ENCODE measurements around the gene FCF1.
A peak's percentile ranks its signal among the peaks of the same experiment; 100 is the strongest.
"Not testable (repeated sequence)": the region's sequence is repeated elsewhere in the genome, so short reads cannot be mapped to it uniquely, and the experiment has no call there.

Gene FCF1

DNA sequence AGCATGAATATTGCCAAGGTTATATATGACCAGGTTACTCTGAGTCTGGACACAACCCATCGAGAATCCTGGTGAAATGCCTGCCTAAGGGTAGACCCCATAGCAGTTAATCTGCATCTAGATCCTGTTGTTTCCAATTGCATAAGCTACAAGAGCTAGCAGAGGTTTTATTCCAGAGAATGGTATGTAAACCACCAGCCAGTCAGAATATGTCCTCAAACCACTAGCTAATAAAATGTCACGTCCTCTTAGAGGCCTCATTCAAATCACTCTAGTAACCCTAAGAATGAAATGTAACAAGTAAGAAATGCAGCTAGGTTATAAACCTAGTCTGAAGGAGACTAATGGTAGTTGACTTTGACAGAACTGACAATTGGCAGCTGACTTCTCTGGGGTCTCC lies 41.2 kb downstream of the FCF1 start:
- DNase-seq (ENCODE audit: extremely low read depth, insufficient read length) = no peak
- Histone ChIP-seq H3K36me3 (ENCODE audit: control insufficient read depth, insufficient read depth, low read length) (no peaks in the 10 kb centered on the region), H3K4me3 (replicated peaks; ENCODE audit: low read depth, low read length) (no peak overlapping the region), H3K27me3 (replicated peaks; ENCODE audit: control insufficient read depth, insufficient read depth, low read length) (no peaks in the 10 kb centered on the region)
- TF ChIP-seq, protein P1, sequence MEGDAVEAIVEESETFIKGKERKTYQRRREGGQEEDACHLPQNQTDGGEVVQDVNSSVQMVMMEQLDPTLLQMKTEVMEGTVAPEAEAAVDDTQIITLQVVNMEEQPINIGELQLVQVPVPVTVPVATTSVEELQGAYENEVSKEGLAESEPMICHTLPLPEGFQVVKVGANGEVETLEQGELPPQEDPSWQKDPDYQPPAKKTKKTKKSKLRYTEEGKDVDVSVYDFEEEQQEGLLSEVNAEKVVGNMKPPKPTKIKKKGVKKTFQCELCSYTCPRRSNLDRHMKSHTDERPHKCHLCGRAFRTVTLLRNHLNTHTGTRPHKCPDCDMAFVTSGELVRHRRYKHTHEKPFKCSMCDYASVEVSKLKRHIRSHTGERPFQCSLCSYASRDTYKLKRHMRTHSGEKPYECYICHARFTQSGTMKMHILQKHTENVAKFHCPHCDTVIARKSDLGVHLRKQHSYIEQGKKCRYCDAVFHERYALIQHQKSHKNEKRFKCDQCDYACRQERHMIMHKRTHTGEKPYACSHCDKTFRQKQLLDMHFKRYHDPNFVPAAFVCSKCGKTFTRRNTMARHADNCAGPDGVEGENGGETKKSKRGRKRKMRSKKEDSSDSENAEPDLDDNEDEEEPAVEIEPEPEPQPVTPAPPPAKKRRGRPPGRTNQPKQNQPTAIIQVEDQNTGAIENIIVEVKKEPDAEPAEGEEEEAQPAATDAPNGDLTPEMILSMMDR (IDR thresholded peaks at IDR 0.05; ENCODE audit: insufficient read depth, low read length, poor library complexity, severe bottlenecking) = no peak

DNA sequence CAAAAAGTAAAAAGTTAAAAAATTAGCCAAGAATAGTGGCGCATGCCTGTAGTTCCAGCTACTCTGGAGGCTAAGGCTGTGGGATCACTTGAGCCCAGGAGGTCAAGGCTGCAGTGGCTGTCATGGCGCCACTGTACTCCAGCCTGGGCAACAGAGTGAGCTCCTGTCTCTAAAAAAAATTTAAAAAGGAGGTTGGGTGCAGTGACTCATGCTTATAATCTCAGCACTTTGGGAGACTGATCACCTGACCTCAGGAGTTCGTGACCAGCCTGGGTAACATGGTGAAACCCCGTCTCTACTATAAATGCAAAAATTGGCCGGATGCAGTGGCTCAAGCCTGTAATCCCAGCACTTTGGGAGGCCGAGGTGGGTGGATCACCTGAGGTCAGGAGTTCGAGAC lies 42.0 kb downstream of the FCF1 start:
- Histone ChIP-seq H3K4me3 (replicated peaks; ENCODE audit: low read depth, low read length) (no peak overlapping the region), H3K36me3 (ENCODE audit: control insufficient read depth, insufficient read depth, low read length) (no peaks in the 10 kb centered on the region), H3K27me3 (replicated peaks; ENCODE audit: control insufficient read depth, insufficient read depth, low read length) (no peaks in the 10 kb centered on the region)
- TF ChIP-seq, protein P1 (IDR thresholded peaks at IDR 0.05; ENCODE audit: insufficient read depth, low read length, poor library complexity, severe bottlenecking) = no peak
- no peak for DNase-seq (ENCODE audit: extremely low read depth, insufficient read length)

DNA sequence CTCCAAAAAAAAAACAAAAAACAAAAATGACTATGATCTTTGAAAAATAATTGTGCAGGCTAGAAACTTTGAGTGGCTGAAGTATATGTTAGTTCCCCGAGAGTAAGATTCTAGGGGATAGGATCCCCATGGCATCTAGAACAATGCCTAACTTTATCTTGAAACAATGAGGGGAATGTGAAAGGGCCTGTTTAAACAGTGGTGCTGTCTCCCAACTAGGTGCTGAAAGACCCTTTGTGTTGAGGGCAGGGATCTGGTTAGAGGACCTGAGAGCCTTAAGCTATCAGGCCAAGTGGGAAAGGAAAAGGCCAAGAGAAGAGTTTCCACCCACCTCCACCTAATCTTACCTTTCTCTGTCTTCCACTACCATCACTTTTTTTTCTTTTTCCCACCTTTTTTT lies 43.4 kb downstream of the FCF1 start:
- H3K36me3 ChIP-seq (ENCODE audit: control insufficient read depth, insufficient read depth, low read length) = no peaks in the 10 kb centered on the region
- H3K27me3 ChIP-seq (replicated peaks; ENCODE audit: control insufficient read depth, insufficient read depth, low read length) = no peaks in the 10 kb centered on the region
- H3K4me3 ChIP-seq (replicated peaks; ENCODE audit: low read depth, low read length) = no peak overlapping the region
- DNase-seq (ENCODE audit: extremely low read depth, insufficient read length) = no peak
- TF ChIP-seq, protein P1 (IDR thresholded peaks at IDR 0.05; ENCODE audit: insufficient read depth, low read length, poor library complexity, severe bottlenecking) = no peak

DNA sequence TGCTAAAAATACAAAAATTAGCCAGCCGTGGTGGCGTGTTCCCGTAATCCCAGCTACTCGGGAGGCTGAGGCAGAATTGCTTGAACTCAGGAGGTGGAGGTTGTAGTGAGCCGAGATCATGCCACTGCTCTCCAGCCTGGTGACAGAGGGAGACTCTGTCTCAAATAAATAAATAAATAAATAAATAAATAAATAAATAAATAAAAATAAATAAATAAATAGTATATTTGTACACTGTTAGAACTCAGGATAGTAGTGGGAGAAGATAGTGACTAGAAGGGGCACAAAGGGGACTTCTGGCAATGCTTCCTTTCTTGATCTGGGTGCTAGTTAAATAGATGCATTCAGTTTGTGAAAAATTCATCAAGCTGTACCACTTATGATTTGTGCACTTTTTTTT lies 45.6 kb downstream of the FCF1 start:
- not testable (repeated sequence) for H3K27me3 ChIP-seq (replicated peaks; ENCODE audit: control insufficient read depth, insufficient read depth, low read length); H3K36me3 ChIP-seq (ENCODE audit: control insufficient read depth, insufficient read depth, low read length); H3K4me3 ChIP-seq (replicated peaks; ENCODE audit: low read depth, low read length); DNase-seq (ENCODE audit: extremely low read depth, insufficient read length)

DNA sequence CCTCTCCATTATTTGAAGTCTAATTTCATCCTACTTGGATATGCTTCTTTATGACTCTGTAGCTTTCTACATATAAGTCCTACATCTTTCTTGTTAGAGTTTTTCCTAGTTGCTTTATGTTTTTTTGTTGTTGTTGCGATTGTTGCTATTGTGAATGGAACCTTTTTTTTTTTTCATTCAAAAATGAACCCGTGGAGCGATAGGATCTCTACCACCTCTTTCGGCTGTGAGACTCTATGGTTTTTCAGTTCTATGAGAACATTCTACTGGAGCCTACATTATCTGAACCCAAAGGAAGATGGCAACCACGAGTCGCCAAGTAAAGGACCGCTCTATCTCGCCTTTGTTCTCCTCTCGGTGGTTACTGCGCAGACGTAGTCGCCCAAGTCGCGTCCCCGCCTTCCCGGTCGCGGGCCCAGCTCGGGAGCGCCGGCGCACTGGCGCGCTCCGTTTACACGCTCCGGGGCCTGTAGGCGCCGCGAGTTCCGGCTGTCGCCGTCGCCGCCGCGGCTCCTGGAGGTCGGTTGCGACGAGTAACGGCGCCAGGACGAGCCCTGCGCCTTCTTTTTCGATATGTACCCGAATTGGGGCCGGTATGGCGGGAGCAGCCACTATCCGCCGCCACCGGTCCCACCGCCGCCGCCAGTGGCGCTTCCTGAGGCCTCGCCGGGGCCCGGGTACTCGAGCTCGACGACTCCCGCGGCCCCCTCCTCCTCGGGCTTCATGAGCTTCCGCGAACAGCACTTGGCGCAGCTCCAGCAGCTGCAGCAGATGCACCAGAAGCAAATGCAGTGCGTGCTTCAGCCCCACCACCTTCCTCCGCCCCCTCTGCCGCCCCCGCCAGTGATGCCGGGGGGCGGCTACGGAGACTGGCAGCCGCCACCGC lies 50.2 kb downstream of the FCF1 start, which contains the start of gene YLPM1:
TSS of gene YLPM1 (plus strand) at position 400 of the 886 bp plus-strand sequence. CDS start at position 574, 174 bp downstream.
- peak within 1 kb of the TSS; percentile 94 for H3K4me3 ChIP-seq (replicated peaks; ENCODE audit: low read depth, low read length)
- TF ChIP-seq, protein P1 (IDR thresholded peaks at IDR 0.05; ENCODE audit: insufficient read depth, low read length, poor library complexity, severe bottlenecking) = peak; percentile 60
- H3K27me3 ChIP-seq (replicated peaks; ENCODE audit: control insufficient read depth, insufficient read depth, low read length) = no peaks in the 10 kb centered on the region
- DNase-seq (ENCODE audit: extremely low read depth, insufficient read length) = peak; percentile 95
- no peaks in the 10 kb centered on the region; the same call in 1 of the 2 replicates for H3K36me3 ChIP-seq (ENCODE audit: control insufficient read depth, insufficient read depth, low read length)

DNA sequence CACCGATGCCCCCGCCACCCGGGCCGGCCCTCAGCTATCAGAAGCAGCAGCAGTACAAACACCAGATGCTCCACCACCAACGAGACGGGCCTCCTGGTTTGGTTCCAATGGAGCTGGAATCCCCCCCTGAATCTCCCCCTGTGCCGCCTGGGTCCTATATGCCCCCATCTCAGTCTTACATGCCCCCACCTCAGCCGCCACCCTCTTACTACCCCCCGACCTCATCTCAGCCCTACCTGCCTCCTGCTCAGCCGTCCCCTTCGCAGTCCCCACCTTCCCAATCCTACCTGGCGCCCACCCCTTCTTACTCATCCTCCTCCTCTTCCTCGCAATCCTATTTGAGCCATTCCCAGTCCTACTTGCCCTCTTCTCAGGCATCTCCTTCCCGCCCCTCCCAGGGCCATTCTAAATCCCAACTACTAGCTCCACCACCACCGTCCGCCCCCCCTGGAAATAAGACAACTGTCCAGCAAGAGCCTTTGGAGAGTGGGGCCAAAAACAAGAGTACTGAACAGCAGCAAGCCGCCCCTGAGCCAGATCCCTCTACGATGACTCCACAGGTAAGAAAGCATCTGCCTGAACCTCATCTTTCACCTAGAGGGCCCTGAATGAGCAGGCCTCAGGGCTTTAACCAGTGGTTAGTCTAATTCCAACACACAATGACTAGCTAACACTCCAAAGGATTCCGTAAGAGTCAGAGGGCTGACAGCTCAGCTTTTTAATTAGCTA lies 51.0 kb downstream of the FCF1 start:
- TF ChIP-seq, protein P1 (IDR thresholded peaks at IDR 0.05; ENCODE audit: insufficient read depth, low read length, poor library complexity, severe bottlenecking) = no peak
- H3K27me3 ChIP-seq (replicated peaks; ENCODE audit: control insufficient read depth, insufficient read depth, low read length) = no peaks in the 10 kb centered on the region
- DNase-seq (ENCODE audit: extremely low read depth, insufficient read length) = no peak
- H3K4me3 ChIP-seq (replicated peaks; ENCODE audit: low read depth, low read length) = peak overlapping the region; percentile 94
- no peaks in the 10 kb centered on the region; the same call in 1 of the 2 replicates for H3K36me3 ChIP-seq (ENCODE audit: control insufficient read depth, insufficient read depth, low read length)
